DOHH2 (cell line): ENCODE data around the gene RNF32.

Source experiments
- EZH2phosphoT487 ChIP-seq: fragments of 200-600 bp; sonication (generic); IDR thresholded peaks from 2 replicates; pipeline ENCODE4 v1.6.1; 2017; ENCODE audit warnings: borderline replicate concordance, mild to moderate bottlenecking, antibody characterized with exemption, low read length, moderate library complexity, mixed read lengths
- TF ChIP-seq, protein P1 (sequence below): fragments of 200-600 bp; sonication (generic); IDR thresholded peaks from one replicate; pipeline ENCODE4 v1.5.1; 2014; ENCODE audit warnings: antibody characterized with exemption, mild to moderate bottlenecking, low read depth, low read length; ENCODE audit not compliant: poor library complexity, severe bottlenecking

GRCh38 chr7:156692849-156693248, 52.3 kb downstream of the RNF32 start:
- TF ChIP-seq, protein P1, sequence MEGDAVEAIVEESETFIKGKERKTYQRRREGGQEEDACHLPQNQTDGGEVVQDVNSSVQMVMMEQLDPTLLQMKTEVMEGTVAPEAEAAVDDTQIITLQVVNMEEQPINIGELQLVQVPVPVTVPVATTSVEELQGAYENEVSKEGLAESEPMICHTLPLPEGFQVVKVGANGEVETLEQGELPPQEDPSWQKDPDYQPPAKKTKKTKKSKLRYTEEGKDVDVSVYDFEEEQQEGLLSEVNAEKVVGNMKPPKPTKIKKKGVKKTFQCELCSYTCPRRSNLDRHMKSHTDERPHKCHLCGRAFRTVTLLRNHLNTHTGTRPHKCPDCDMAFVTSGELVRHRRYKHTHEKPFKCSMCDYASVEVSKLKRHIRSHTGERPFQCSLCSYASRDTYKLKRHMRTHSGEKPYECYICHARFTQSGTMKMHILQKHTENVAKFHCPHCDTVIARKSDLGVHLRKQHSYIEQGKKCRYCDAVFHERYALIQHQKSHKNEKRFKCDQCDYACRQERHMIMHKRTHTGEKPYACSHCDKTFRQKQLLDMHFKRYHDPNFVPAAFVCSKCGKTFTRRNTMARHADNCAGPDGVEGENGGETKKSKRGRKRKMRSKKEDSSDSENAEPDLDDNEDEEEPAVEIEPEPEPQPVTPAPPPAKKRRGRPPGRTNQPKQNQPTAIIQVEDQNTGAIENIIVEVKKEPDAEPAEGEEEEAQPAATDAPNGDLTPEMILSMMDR: no peak
- TF ChIP-seq EZH2phosphoT487: no peak
